Measurements from ENCODE around the gene JPH3. TPM values are rescaled to one million over a fixed set of nuclear protein-coding genes. Genes with fewer than 3 reads are reported as not detected.

JPH3 gene
- polyA plus RNA-seq, 1 donor from 2014 or later = 22.2 TPM

Other genes with a start within 250 kb of the JPH3 start
- 20.6 and 23.8 TPM in 2 replicates for gene FBXO31, start 218.7 kb upstream of the JPH3 start, polyA plus RNA-seq
- 73.1 and 79.7 TPM in 2 replicates for gene MAP1LC3B, start 210.2 kb upstream of the JPH3 start, polyA plus RNA-seq
- gene ZCCHC14, start 109.5 kb upstream of the JPH3 start, polyA plus RNA-seq = 22.1 and 22.8 TPM in 2 replicates
- gene KLHDC4, start 163.5 kb downstream of the JPH3 start, polyA plus RNA-seq = 27.5 and 30.7 TPM in 2 replicates